ENCODE data around the gene LRMDA.

- no peak for TF ChIP-seq CTCF (IDR thresholded peaks at IDR 0.05)
- no peak for TF ChIP-seq POLR2A (IDR thresholded peaks at IDR 0.05)
- no peak for TF ChIP-seq POLR2AphosphoS5 (IDR thresholded peaks at IDR 0.05)
Observed at GRCh38 chr10:75392271-75392670, 39.2 kb upstream of the LRMDA start.
